HCT116 (cell line): Measurements from ENCODE around the gene PRKX. TPM values are rescaled to one million over a fixed set of nuclear protein-coding genes. Genes with fewer than 3 reads are reported as not detected.
"Not testable (repeated sequence)": the region's sequence is repeated elsewhere in the genome, so short reads cannot be mapped to it uniquely, and the experiment has no call there.

ENCODE experiments used
- ATAC-seq: fragments of 200-7000 bp; cut with Tn5 transposase; 2 replicates; pipeline ENCODE4 v1.9.1; 2020; ENCODE audit warnings: mild to moderate bottlenecking, moderate library complexity
- BruUV-seq: library from RNA; stranded (reverse); fragments of 400-500 nt; replicated peaks from 2 replicates; lab custom pipeline; 2021; lab: Mats Ljungman, UMichigan
- CTCF ChIA-PET: fragments of 300-600 bp; sonication (Branson Sonifier 250); formaldehyde crosslinking; loops from one replicate; lab custom pipeline; 2021; ENCODE audit warnings: antibody characterized with exemption; lab: Charles Lee
- POLR2A ChIA-PET: fragments of 300-600, 350-600 bp; sonication (Branson Sonifier 250); formaldehyde crosslinking; loops from one replicate; lab custom pipeline; 2021; ENCODE audit warnings: antibody characterized with exemption; lab: Charles Lee
- RAD21 ChIA-PET, 2 experiments: fragments of 300-600 bp; sonication (Branson Sonifier 250); formaldehyde crosslinking; loops; one replicate each; lab custom pipeline; 2023; ENCODE audit warnings: low total read pairs in 2 of 2; ENCODE audit not compliant: uncharacterized antibody in 2 of 2, unreplicated experiment in 2 of 2, low non-redundant PET in 1 of 2; lab: Charles Lee
- DNase-seq: peaks from one replicate; pipeline ENCODE4 v3.0.0-alpha.2; 2010; ENCODE audit warnings: low read depth, low spot score
- H2AFZ ChIP-seq: fragments of 200-600 bp; shearing (Covaris generic), sonication (generic); 2 replicates; pipeline ENCODE4 v1.6.1; 2017; ENCODE audit warnings: low read depth, mixed run types, mixed read lengths, antibody characterized with exemption, low read length; ENCODE audit not compliant: poor library complexity, severe bottlenecking
- H3K27ac ChIP-seq: 2 replicates; pipeline ENCODE4 v1.5.1; 2012; ENCODE audit warnings: low read depth, low read length
- H3K27me3 ChIP-seq: fragments of 200-600 bp; sonication (generic); 2 replicates; pipeline ENCODE4 v1.6.1; 2016; ENCODE audit warnings: mixed run types, low read length, mixed read lengths; ENCODE audit not compliant: insufficient read depth
- H3K36me3 ChIP-seq, 2 experiments: fragments of 200-500 bp in 1 of 2; fragments of 200-600 bp in 1 of 2; sonication (Bioruptor generic) in 1 of 2; sonication (generic) in 1 of 2; 2 replicates each; pipeline versions ENCODE4 v1.5.1 to v1.6.1; 2014 to 2016; ENCODE audit warnings: low read length in 2 of 2, inconsistent platforms in 1 of 2, mixed read lengths in 1 of 2, mixed run types in 1 of 2; ENCODE audit not compliant: insufficient read depth in 2 of 2, control insufficient read depth in 1 of 2
- H3K4me1 ChIP-seq, 2 experiments: fragments of 200-600 bp in 1 of 2; sonication (generic) in 1 of 2; 2 replicates each; pipeline versions ENCODE4 v1.5.1 to v1.6.1; 2012 to 2017; ENCODE audit warnings: low read length in 2 of 2, inconsistent platforms in 1 of 2, mild to moderate bottlenecking in 1 of 2, mixed read lengths in 1 of 2, mixed run types in 1 of 2, moderate library complexity in 1 of 2; ENCODE audit not compliant: insufficient read depth in 2 of 2, control insufficient read depth in 1 of 2
- H3K4me2 ChIP-seq: fragments of 200-600 bp; sonication (generic); 2 replicates; pipeline ENCODE4 v1.6.1; 2017; ENCODE audit warnings: mixed run types, low read length, mixed read lengths
- H3K4me3 ChIP-seq, 2 experiments: fragments of 200-600 bp in 1 of 2; sonication (generic) in 1 of 2; replicated peaks in 1 of 2; 2 replicates each; pipeline ENCODE4 v1.5.1; 2011 to 2016; ENCODE audit warnings: low read length in 2 of 2, control low read depth in 1 of 2, low read depth in 1 of 2, mild to moderate bottlenecking in 1 of 2, mixed read lengths in 1 of 2, mixed run types in 1 of 2
- H3K79me2 ChIP-seq: fragments of 200-600 bp; sonication (generic); 2 replicates; pipeline ENCODE4 v1.6.1; 2017; ENCODE audit warnings: mild to moderate bottlenecking, mixed run types, low read length, moderate library complexity, mixed read lengths; ENCODE audit not compliant: insufficient read depth
- H3K9ac ChIP-seq: fragments of 200-600 bp; sonication (generic); 2 replicates; pipeline ENCODE4 v1.6.1; 2016; ENCODE audit warnings: low read length, mixed read lengths
- H3K9me2 ChIP-seq: fragments of 200-600 bp; sonication (generic), shearing (Covaris generic); 2 replicates; pipeline ENCODE4 v1.6.1; 2017; ENCODE audit warnings: mixed run types, mild to moderate bottlenecking, moderate library complexity; ENCODE audit not compliant: insufficient read depth
- H3K9me3 ChIP-seq, 2 experiments: fragments of 200-500 bp in 1 of 2; fragments of 200-600 bp in 1 of 2; sonication (Bioruptor generic) in 1 of 2; sonication (generic) in 1 of 2; 2 replicates each; pipeline ENCODE4 v1.6.1; 2014 to 2017; ENCODE audit warnings: low read length in 2 of 2, mixed read lengths in 2 of 2, inconsistent platforms in 1 of 2, low read depth in 1 of 2, mild to moderate bottlenecking in 1 of 2, mixed run types in 1 of 2, moderate library complexity in 1 of 2; ENCODE audit not compliant: control insufficient read depth in 1 of 2, insufficient read depth in 1 of 2
- H4K20me1 ChIP-seq: fragments of 200-600 bp; sonication (generic), shearing (Covaris generic); 2 replicates; pipeline ENCODE4 v1.6.1; 2017; ENCODE audit warnings: mixed run types, mild to moderate bottlenecking, moderate library complexity; ENCODE audit not compliant: insufficient read depth
- EZH2 ChIP-seq: fragments of 200-600 bp; sonication (generic); IDR thresholded peaks from 2 replicates; pipeline ENCODE4 v1.6.1; 2017; ENCODE audit warnings: antibody characterized with exemption, mixed run types
- TCF7L2 ChIP-seq: IDR thresholded peaks from 2 replicates; pipeline ENCODE4 v1.7.0; 2011; ENCODE audit warnings: borderline replicate concordance, inconsistent platforms; ENCODE audit not compliant: insufficient read depth, insufficient read length; ENCODE audit errors: extremely low read depth
- intact Hi-C: fragments of 100-400 bp; cut with micrococcal nuclease; formaldehyde crosslinking; loops from 2 replicates; pipeline ENCODE4 v1.10.0; 2022
- total RNA-seq: library from RNA; stranded (reverse); gene quantifications from one replicate; pipeline ENCODE4 v1.2.1, GENCODE V29; 2021; ENCODE audit not compliant: unreplicated experiment

PRKX gene
- total RNA-seq, 1 experiment from 2014 or later: 26.7 TPM

GRCh38 chrX:3740946-3741345 is 27.5 kb upstream of the PRKX start:
- H3K36me3 ChIP-seq, H3K9ac ChIP-seq, H3K9me3 ChIP-seq, H3K4me1 ChIP-seq, H3K27me3 ChIP-seq, H4K20me1 ChIP-seq, H3K9me2 ChIP-seq, POLR2A ChIA-PET, H3K79me2 ChIP-seq, RAD21 ChIA-PET, H2AFZ ChIP-seq, CTCF ChIA-PET, H3K4me3 ChIP-seq, BruUV-seq, intact Hi-C loops, H3K27ac ChIP-seq, H3K4me2 ChIP-seq, ATAC-seq, DNase-seq: not testable (repeated sequence)

- TF ChIP-seq EZH2: no peak
- TF ChIP-seq TCF7L2: no peak
- intact Hi-C loops: no loop called here
- BruUV-seq: no TSS peak
- no peak overlapping the region for H2AFZ ChIP-seq
- H3K79me2 ChIP-seq: no peaks in the 10 kb centered on the region
- H3K4me1 ChIP-seq: no peaks in the 10 kb centered on the region
- ATAC-seq: no peak
- H3K27ac ChIP-seq: no peak overlapping the region
- POLR2A ChIA-PET: no interaction called here
- DNase-seq: no peak
- H3K27me3 ChIP-seq: no peaks in the 10 kb centered on the region
- no peaks in the 10 kb centered on the region for H3K9me2 ChIP-seq
- no peak overlapping the region for H3K4me2 ChIP-seq
- H3K9ac ChIP-seq: no peak overlapping the region
- no peak overlapping the region for H3K4me3 ChIP-seq
- H4K20me1 ChIP-seq: no peaks in the 10 kb centered on the region
- RAD21 ChIA-PET: no interaction called here
- H3K36me3 ChIP-seq: no peaks in the 10 kb centered on the region
- CTCF ChIA-PET: no interaction called here
- no peaks in the 10 kb centered on the region for H3K9me3 ChIP-seq
Measured at GRCh38 chrX:3738509-3738908, 25.1 kb upstream of the PRKX start.

- H3K9ac ChIP-seq, H3K4me2 ChIP-seq, ATAC-seq, H3K4me3 ChIP-seq, BruUV-seq, POLR2A ChIA-PET, H2AFZ ChIP-seq, H4K20me1 ChIP-seq, RAD21 ChIA-PET, H3K9me3 ChIP-seq, H3K79me2 ChIP-seq, CTCF ChIA-PET, intact Hi-C loops, H3K27me3 ChIP-seq, H3K4me1 ChIP-seq, H3K9me2 ChIP-seq, H3K27ac ChIP-seq, H3K36me3 ChIP-seq, DNase-seq: not testable (repeated sequence)
Measured at GRCh38 chrX:3736536-3736935, 23.1 kb upstream of the PRKX start.

DNA sequence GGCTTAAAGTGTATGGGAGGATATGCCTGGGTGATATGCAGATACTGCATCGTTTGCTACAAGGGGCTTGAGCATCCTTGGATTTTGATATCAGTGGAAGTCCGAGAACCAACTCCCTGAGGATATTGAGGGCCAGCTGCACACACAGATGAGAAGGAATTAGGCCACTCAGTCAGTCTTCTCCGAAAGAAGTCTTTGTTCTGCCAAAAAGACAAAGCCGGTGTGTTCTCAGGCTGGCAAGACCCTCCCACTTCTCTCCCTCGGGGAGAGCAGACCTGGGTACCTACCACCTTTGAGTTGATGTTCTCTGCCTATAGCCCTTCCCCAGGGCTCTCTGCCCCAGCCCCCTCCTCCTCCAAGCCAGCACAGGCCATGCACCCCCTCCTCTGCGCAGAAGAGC is 22.4 kb upstream of the PRKX start:
- H3K4me2 ChIP-seq, BruUV-seq, H3K9ac ChIP-seq, H3K27ac ChIP-seq, H3K79me2 ChIP-seq, H4K20me1 ChIP-seq, POLR2A ChIA-PET, H3K4me1 ChIP-seq, H3K9me3 ChIP-seq, CTCF ChIA-PET, H2AFZ ChIP-seq, H3K4me3 ChIP-seq, H3K27me3 ChIP-seq, DNase-seq, RAD21 ChIA-PET, ATAC-seq, H3K36me3 ChIP-seq, H3K9me2 ChIP-seq, intact Hi-C loops: not testable (repeated sequence)
